KMS-11 (cell line): ENCODE results near the gene STPG2.

ENCODE experiments used
- H2AFZ ChIP-seq: fragments of 200-600 bp; sonication (generic); 2 replicates; pipeline ENCODE4 v1.6.1; 2016; ENCODE audit warnings: antibody characterized with exemption, mixed run types, low read depth
- H3K27ac ChIP-seq: fragments of 200-600 bp; sonication (generic); 2 replicates; pipeline ENCODE4 v1.6.1; 2016; ENCODE audit warnings: mild to moderate bottlenecking, mixed run types
- H3K27me3 ChIP-seq: fragments of 200-600 bp; sonication (generic); 2 replicates; pipeline ENCODE4 v1.6.1; 2017; ENCODE audit warnings: mild to moderate bottlenecking, low read depth, mixed run types, moderate library complexity; ENCODE audit not compliant: insufficient read depth
- H3K36me3 ChIP-seq: fragments of 200-600 bp; sonication (generic); 2 replicates; pipeline ENCODE4 v1.6.1; 2017; ENCODE audit warnings: mild to moderate bottlenecking, mixed run types; ENCODE audit not compliant: insufficient read depth
- H3K4me1 ChIP-seq: fragments of 200-600 bp; sonication (generic); 2 replicates; pipeline ENCODE4 v1.6.1; 2016; ENCODE audit warnings: mild to moderate bottlenecking, low read depth, mixed run types; ENCODE audit not compliant: poor library complexity, severe bottlenecking
- H3K4me2 ChIP-seq: fragments of 200-600 bp; sonication (generic); 2 replicates; pipeline ENCODE4 v1.7.0; 2016; ENCODE audit warnings: mild to moderate bottlenecking, mixed run types
- H3K4me3 ChIP-seq: fragments of 200-600 bp; sonication (generic); IDR thresholded peaks from 2 replicates; pipeline ENCODE4 v1.6.1; 2017; ENCODE audit warnings: low read depth, low read length, mixed read lengths; ENCODE audit not compliant: insufficient read depth
- H3K79me2 ChIP-seq: fragments of 200-600 bp; sonication (generic); 2 replicates; pipeline ENCODE4 v1.6.1; 2016; ENCODE audit warnings: low read depth, mixed run types; ENCODE audit not compliant: insufficient read depth
- H3K9ac ChIP-seq: fragments of 200-600 bp; sonication (generic); 2 replicates; pipeline ENCODE4 v1.6.1; 2016; ENCODE audit warnings: mild to moderate bottlenecking, mixed run types
- H4K20me1 ChIP-seq: fragments of 200-600 bp; sonication (generic); 2 replicates; pipeline ENCODE4 v1.6.1; 2016; ENCODE audit warnings: mild to moderate bottlenecking, mixed run types; ENCODE audit not compliant: insufficient read depth
- TF ChIP-seq, protein P1 (sequence below): fragments of 200-600 bp; sonication (generic); conservative IDR thresholded peaks from 2 replicates; pipeline ENCODE4 v1.6.1; 2017; ENCODE audit warnings: low read depth, mild to moderate bottlenecking, antibody characterized with exemption, low read length, moderate library complexity, mixed read lengths

The STPG2 gene

DNA sequence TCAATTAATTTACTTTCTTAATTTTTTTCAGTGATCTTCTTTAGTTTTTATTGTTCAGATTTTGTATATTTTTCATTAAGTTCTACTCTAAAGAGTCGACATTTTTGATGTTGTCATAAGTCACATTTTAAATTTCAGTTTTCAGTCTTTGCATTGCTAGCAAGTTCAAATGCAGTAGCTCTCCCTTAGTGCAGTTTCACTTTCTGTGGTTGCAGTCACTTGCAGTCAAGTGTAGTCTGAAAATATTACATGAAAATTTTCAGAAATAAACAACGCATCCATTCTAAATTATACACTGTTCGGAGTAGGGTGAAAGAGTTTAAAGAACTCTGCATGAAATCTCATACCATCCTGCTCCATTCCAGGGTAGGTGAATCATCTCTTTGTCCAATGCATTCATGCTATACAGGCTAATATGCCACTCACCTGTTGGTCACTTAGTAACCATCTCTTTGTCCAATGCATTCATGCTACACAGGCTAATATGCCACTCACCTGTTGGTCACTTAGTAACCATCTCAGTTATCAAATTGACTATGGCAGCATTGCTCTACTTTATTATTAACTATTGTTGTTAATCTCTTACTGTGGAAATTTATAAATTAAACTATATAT is 356.9 kb downstream of the STPG2 start:
- H3K79me2 ChIP-seq = no peaks in the 10 kb centered on the region
- TF ChIP-seq, protein P1, sequence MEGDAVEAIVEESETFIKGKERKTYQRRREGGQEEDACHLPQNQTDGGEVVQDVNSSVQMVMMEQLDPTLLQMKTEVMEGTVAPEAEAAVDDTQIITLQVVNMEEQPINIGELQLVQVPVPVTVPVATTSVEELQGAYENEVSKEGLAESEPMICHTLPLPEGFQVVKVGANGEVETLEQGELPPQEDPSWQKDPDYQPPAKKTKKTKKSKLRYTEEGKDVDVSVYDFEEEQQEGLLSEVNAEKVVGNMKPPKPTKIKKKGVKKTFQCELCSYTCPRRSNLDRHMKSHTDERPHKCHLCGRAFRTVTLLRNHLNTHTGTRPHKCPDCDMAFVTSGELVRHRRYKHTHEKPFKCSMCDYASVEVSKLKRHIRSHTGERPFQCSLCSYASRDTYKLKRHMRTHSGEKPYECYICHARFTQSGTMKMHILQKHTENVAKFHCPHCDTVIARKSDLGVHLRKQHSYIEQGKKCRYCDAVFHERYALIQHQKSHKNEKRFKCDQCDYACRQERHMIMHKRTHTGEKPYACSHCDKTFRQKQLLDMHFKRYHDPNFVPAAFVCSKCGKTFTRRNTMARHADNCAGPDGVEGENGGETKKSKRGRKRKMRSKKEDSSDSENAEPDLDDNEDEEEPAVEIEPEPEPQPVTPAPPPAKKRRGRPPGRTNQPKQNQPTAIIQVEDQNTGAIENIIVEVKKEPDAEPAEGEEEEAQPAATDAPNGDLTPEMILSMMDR = no peak

GRCh38 chr4:97778174-97778573 is 365.1 kb downstream of the STPG2 start:
- Histone ChIP-seq H3K9ac (no peak overlapping the region), H2AFZ (no peak overlapping the region), H3K27me3 (no peaks in the 10 kb centered on the region), H3K4me1 (no peaks in the 10 kb centered on the region), H4K20me1 (no peaks in the 10 kb centered on the region), H3K79me2 (no peaks in the 10 kb centered on the region), H3K27ac (no peak overlapping the region), H3K4me3 (no peak overlapping the region), H3K36me3 (no peaks in the 10 kb centered on the region), H3K4me2 (no peak overlapping the region)
- TF ChIP-seq, protein P1 = no peak

More for the DNA sequence above, 356.9 kb downstream of the STPG2 start:
- H3K4me2 ChIP-seq = peak overlapping the region; percentile 33; the same call in 1 of the 2 replicates
- H2AFZ ChIP-seq = no peak overlapping the region
- H3K4me3 ChIP-seq = no peak overlapping the region
- H3K36me3 ChIP-seq = no peaks in the 10 kb centered on the region
- H3K4me1 ChIP-seq = peaks cover 7% of the 10 kb centered on the region
- no peaks in the 10 kb centered on the region for H3K27me3 ChIP-seq
- H3K9ac ChIP-seq = no peak overlapping the region
- no peak overlapping the region for H3K27ac ChIP-seq
- H4K20me1 ChIP-seq = no peaks in the 10 kb centered on the region

- Histone ChIP-seq H3K79me2 (no peaks in the 10 kb centered on the region), H3K4me1 (no peaks in the 10 kb centered on the region), H3K4me3 (no peak overlapping the region), H3K9ac (no peak overlapping the region), H3K27me3 (no peaks in the 10 kb centered on the region), H3K36me3 (no peaks in the 10 kb centered on the region), H2AFZ (no peak overlapping the region), H3K27ac (no peak overlapping the region), H4K20me1 (no peaks in the 10 kb centered on the region), H3K4me2 (no peak overlapping the region)
- TF ChIP-seq, protein P1 = no peak
These were observed 368.8 kb downstream of the STPG2 start for GRCh38 chr4:97774347-97774989.

DNA sequence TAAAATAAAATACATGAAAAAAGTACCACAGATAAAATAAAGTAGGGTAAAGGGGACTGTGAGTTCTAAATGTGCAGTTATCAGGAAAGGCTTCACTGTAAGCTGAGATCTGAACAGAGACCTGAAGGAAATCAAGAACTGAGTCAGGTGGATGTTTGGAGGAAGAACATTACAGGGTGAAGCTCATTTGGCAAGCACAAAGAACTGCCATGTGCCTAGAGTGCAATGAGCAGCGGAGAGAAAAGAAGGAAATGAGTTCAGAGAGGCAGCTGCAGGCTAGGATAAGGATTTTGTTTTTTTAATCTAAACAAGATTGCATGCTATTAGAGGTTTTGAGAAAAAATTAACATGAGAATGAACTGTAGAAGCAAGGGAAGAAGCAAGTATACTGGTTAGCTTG is 373.1 kb downstream of the STPG2 start:
- no peaks in the 10 kb centered on the region for H3K79me2 ChIP-seq
- TF ChIP-seq, protein P1 = no peak
- H3K4me2 ChIP-seq = no peak overlapping the region
- H3K4me1 ChIP-seq = no peaks in the 10 kb centered on the region
- no peak overlapping the region for H3K27ac ChIP-seq
- no peak overlapping the region for H3K4me3 ChIP-seq
- H3K9ac ChIP-seq = no peak overlapping the region
- no peaks in the 10 kb centered on the region for H3K36me3 ChIP-seq
- no peaks in the 10 kb centered on the region for H3K27me3 ChIP-seq
- H4K20me1 ChIP-seq = no peaks in the 10 kb centered on the region
- no peak overlapping the region for H2AFZ ChIP-seq
